Renal pelvis (tissue), 4 donors: ENCODE data around the gene EVC. TPM values are rescaled to one million over a fixed set of nuclear protein-coding genes. Genes with fewer than 3 reads are reported as not detected.

Source experiments
- DNase-seq: peaks from one replicate; pipeline ENCODE4 v3.0.0-alpha.2; 2013
- polyA plus RNA-seq, 3 donors: library from polyadenylated mRNA; unstranded; fragments of 120-200 nt; gene quantifications; one replicate each; pipeline ENCODE4 v1.2.1, GENCODE V29; 2013; ENCODE audit not compliant: insufficient read length in 3 of 3

Gene EVC
- polyA plus RNA-seq, 3 donors = 36.2 to 61.0 (median 56.3) TPM

DNA sequence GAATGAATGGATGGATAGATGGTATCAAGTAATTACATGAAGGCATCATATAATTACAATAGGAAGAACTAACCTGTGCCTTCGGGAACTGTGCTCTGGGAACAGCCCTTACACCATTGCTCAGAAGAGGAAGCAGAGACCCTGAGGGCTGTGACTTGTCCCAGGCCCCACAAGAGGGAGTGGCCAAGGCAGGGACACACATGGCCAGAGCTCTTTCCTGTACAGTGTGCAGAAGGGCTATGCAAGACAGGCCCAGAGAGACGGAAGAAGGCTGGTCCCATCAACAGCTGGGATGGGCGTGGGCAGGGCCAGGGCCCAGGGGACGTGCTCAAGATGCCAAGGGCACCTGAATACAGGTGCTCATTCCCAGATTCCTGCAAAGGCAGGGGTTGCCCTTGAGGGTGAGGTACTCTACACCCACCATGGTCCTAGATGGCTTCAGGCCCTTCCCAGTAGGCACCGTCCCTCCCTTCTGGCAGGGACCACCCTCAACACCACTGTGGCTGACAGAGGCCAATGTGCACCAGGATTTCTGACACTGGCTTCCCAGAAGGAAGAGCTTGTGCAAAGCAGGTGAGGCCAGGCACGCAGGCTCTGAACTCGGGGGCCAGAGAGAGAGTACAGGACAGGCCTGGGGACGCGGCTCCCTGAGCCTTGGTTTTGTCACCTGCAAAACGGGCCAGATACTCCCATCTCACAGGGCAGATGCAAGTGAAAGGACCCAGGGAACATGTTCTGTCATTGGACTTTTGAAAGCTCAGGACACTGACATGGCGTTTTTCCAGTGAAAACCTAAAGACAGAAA lies 4.3 kb upstream of the EVC start:
- no peak for DNase-seq

DNA sequence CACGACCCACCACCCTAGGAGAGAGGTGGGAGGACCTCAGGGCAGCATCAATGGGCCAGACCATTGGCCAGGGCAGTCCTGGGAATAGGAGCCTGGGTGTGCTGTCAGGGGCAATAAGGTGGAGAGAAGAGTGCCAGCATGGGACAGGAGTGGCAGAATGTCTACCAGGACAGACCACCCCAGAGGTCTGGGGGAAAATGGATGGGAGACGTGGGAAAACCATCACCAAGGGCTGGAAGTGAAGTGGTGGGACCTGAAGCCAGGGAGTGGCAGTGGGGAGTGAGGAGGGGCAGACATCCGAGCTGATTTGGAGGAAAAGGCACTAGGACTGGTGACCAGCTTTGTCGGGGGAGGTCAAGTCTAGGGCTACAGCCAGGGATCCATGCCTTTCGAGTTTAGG lies 3.6 kb upstream of the EVC start:
- DNase-seq = no peak

- no peak for DNase-seq
Observed at GRCh38 chr4:5707778-5708448, 3.1 kb upstream of the EVC start.

DNA sequence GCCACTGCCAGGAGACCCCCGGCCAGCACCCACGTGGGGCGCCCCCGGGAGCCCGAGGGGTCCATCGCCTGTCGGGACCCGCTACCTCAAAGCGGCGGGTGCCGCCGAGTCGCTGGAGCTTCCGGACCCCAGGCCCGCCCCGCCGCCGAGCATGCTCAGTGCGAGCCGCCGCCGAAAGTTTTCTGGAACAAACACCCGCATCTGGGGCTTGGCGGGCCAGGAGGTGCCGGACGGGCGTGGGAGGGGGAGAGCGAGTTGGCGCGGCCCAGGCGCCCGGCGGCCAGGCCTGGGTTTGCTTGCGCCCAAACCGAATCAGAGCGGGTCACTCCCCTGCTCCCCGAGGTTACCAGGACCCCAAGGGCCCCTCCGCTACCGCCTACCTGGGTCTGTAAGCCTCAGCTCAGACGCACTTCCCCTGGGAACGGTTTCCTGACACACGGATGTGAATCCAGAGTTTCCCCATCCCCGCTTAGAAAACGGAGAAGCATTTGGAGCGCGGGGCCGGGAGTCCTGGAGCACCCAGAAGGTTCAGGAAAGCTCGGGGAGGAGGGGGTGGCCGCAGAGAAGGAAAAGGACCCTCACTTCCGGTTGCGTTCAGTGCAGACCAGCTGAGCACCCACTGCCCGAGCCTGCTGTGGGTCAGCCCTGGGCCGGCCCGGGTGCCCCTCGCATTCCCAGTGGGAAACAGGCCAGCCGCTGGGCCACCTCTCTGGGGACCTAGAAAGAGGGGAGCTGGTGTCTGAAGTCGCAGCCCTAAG lies 2.4 kb upstream of the EVC start, which contains the start of gene EVC2:
Gene EVC2, minus strand, starts transcription at position 111 of the 758 bp plus-strand sequence. Its CDS starts 46 bp downstream, at position 65.
- DNase-seq = peak; percentile 54

DNA sequence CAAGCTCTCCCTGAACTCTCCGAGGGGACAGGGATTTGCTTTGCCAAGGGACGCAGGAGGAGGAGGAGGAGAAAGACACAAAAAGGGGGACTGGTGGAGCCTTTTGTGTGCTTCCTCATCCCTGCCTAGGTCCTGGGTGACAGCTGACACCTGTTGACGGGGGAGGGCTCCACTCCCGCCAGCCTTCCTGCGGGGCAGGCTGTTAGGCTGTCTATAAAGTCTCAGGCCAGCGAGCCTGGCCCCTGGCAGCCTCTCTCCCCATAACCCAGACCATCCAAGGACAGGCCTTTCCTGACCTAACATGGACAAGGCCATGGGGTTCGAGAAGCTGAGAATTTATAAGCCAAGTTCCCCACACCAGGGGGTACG lies 1.8 kb upstream of the EVC start:
- DNase-seq = no peak

DNA sequence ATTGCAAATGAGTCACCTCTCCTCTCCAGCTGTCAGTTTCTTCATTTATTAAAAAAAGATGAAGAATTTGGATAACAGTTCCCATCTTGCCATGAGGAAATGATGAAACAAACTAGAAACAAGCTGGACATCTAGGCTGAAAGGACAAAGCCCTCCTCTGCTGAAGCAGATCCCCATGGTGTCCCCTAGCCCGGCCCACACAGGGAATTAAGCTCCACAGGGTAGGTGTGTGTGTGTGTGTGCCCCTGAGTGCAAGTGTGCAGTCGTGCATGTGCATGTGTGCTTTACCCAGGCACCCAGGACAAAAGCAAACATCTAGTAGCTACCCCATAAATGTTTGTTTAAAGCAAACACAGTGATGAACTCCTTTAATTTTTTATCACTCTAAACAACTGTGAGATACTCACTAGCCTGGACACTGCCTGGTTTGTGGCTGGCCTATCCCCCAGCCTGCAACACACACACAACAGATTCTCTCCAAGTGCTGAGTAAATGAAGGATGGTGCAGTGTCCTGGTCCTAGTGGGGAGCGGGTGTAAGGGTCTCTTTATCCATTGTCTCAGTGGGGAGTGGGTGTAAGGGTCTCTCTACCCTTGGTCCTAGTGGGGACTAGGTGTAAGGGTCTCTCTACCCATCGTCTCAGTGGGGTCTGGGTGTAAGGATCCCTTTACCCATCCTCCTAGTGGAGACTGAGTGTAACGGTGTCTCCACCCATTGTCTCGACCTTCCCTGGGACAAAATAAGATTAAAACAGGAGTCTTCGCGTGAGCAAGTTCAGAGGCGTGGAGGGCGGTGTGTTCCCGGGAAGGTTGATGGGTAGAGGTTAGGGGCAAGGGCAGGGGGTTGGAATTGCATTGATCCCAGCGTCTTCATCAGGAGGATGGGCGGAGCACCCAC lies 688 bp upstream of the EVC start:
- DNase-seq = no peak

DNA sequence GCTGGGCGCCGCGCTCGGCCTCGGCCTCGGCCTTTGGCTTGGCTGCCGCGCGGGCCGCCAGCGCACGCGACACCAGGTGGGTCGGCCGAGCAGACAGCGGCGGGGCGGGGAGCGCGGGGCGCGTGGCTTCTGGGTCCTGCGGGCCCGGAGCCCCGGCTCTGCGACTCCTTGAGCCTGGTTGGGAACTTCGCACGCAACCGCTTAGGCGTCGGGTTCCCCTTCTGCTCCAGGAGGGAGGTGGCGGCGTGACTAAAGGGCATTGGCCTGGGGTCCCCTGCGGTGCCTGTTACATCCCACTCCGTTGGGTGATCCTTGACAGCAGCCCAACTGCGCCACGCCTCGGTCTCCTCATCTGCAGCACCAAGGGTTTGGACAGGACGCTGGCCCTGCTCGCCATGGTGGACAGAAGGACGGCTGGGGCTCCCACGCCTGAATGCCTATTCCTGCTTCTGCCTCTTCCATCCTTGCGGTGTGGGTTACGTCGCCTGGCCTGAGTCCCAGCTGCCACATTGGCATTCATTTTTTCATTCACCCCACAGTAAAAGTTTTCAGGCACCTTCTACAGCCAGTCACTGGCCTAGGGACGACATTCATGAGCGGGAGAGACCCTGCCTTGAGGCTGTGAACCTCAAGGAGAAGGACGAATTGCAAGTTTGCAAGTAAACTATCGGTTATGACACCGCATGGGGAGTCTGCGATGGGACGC lies 631 bp downstream of the EVC start:
- DNase-seq = peak; percentile 14

DNA sequence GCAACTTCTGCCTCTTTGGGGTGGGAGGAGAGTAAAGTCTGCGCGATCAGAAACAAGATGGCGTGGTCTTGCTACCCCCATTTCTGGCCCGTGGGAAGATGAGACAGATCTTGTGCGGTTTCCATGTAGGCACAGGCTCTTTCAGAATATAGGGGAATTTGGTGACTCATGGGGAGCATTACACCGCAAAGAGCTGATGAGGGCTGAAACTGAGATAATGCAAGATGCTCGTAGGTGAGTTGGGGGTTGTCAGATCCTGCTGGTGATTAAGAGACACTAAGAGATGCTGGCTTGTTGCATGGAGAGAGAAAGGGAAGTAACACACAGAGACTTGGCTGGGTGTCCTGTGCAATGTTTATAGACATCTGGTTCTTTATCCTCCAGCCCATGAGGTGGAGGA lies 1.5 kb downstream of the EVC start:
- no peak for DNase-seq

GRCh38 chr4:5712931-5713330 lies 1.9 kb downstream of the EVC start:
- DNase-seq = no peak

- no peak for DNase-seq
Observed at GRCh38 chr4:5713861-5714260, 2.9 kb downstream of the EVC start.

GRCh38 chr4:5715357-5715756 lies 4.4 kb downstream of the EVC start:
- DNase-seq = no peak

DNA sequence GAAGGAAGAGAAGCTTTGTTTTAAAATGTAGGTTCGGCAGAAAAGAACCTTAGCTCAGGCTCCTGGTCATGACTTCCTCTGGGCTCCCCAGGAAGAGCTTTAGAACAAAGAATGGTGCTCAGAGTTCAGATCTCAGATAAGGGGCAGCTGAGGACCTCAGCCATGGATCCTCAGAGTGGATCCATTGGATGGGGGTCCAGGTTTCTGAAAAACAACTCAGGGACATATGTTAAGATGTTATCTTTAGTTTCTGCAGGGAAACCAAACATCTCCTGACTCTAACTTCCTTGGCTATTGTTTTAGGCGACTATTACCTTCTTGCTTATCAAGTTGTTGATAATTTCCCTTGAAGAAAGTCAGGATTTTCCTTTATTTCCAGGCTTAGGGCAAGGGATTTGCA lies 5.4 kb downstream of the EVC start:
- no peak for DNase-seq

DNA sequence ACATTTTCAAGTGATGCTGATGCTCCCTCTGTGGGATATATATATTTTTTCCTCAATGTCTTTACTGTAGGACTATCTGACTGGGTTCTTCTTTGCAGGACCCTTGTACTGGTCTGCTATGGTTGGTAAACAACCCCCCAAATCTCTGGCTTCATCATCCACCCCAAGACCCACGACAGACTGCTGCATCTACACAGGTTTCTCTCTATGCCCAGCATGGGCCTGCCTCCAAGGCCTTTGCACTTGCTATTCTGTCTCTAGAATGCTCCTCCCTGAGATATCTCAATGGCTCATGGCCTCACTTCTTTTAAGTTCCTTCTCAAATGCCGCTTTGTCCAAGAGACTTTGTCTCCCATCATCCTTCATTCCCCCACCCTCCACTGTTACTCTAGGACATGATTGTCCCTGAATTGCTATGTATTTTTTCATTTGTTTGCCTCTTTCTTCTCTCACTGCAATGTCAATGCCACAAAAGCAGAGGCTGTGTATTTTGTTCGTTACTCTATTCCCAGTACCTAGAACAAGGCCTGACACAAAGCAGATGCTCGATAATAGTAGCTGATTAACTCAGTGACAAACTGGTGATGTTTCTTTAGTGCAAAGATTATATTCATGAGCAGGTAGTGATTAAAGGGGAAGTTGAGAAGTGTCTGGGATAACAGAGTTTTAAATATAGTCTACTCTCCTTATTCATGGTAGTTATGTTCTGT lies 6.6 kb downstream of the EVC start:
- DNase-seq = no peak

- no peak for DNase-seq
Observed at GRCh38 chr4:5718411-5718810, 7.4 kb downstream of the EVC start.

- no peak for DNase-seq
Observed at GRCh38 chr4:5719350-5720055, 8.5 kb downstream of the EVC start.

DNA sequence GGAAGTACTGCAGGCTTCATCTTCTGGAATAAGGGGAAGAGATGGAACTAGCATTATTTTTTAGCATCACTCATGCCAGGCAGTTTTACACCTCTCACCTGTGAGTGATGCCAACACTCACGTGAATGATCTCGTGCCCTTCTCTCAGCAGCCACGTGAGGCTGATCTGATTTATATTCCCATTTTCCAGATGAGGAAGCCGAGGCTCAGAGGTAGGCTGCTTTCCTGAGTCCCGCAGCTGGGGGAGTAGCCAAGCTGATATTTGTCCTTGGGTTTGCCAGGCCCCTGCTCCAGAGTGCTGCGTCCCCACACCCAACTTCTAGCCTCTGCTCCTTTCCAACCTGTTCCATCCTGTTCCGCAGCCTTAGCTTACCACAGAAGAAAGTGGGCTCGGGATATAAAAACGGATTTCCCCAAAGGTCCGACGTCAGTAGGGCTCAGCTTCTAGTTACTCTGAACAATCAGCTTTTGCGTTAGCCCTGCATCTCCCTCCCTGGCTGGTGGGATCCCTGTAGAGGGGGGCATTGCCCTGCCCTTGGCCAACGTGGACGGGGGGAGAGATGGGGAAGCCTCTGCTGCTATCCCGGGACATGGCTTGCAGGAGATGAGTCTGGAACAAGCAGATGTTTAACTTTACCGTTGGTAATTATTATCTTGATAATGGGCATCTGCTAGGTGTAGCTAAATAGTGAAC lies 9.3 kb downstream of the EVC start:
- DNase-seq = no peak

DNA sequence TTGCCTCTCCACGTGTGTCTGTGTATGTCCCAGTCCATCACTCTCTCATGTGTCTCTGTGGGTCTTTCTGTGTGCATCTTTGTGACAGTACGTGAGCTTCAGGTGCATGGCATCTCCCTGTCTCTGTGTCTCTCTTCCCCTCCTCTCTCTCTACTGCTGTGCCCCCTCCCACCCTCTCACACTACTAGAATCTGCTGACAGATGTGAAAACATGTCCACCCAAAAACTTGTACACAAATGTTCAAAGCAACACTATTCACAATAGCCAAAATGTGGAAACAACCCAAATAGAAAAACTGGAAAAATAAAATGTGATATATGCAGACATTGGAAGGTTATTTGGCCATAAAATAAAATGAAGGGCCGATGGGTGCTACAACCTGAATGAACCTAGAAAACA lies 10.0 kb downstream of the EVC start:
- no peak for DNase-seq

GRCh38 chr4:5721923-5722322 lies 10.9 kb downstream of the EVC start:
- DNase-seq = no peak

DNA sequence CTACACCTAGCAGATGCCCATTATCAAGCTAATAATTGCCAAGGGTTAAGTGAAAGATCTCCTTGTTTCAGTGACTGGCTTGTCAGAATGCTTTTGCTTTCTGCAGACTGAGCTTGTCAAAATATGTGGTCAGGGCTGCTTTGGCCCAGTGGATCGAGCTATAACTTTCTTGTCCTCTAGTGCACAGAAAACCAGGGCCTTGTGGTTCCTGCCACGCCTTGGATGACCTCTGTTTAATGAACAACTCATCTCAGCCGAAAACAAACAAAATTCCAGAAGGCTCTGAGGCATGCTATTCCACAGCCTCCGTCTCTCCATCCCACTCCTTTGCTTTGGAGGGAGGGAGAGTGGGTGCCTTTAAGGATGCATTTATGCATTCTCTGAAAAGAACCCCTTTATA lies 11.3 kb downstream of the EVC start:
- peak; percentile 76 for DNase-seq
